Kidney (tissue), 14 donors: ENCODE results near the gene TMTC1. TPM values are rescaled to one million over a fixed set of nuclear protein-coding genes. Genes with fewer than 3 reads are reported as not detected.

Source experiments
- DNase-seq, 5 donors: peaks; one replicate each; pipeline ENCODE4 v3.0.0-alpha.2; 2013 to 2020
- FAIRE-seq: peaks from 2 replicates; lab custom pipeline; 2012; peaks lifted over from hg19 to GRCh38; lab: Jason Lieb, UNC
- H3K27ac ChIP-seq, 2 donors: one replicate each; pipeline ENCODE4 v1.7.0; 2013; ENCODE audit warnings: low read depth in 2 of 2, low read length in 2 of 2, inconsistent platforms in 1 of 2
- H3K27me3 ChIP-seq: one replicate; pipeline ENCODE4 v1.7.1; 2013; ENCODE audit warnings: low read length, inconsistent platforms; ENCODE audit not compliant: control insufficient read depth, insufficient read depth
- H3K36me3 ChIP-seq, 3 donors: one replicate each; pipeline versions ENCODE4 v1.7.0 to v1.7.1; 2013; ENCODE audit warnings: low read length in 3 of 3, control low read depth in 1 of 3, inconsistent platforms in 1 of 3; ENCODE audit not compliant: insufficient read depth in 3 of 3, control insufficient read depth in 2 of 3
- H3K4me1 ChIP-seq, 3 donors: one replicate each; pipeline versions ENCODE4 v1.7.0 to v1.7.1; 2013; ENCODE audit warnings: low read length in 3 of 3, inconsistent platforms in 1 of 3, low read depth in 1 of 3; ENCODE audit not compliant: control insufficient read depth in 2 of 3, insufficient read depth in 2 of 3
- H3K4me3 ChIP-seq, 3 donors: one replicate each; pipeline versions ENCODE4 v1.7.0 to v1.8.1; 2013; ENCODE audit warnings: low read length in 3 of 3, control low read depth in 1 of 3, inconsistent platforms in 1 of 3
- H3K9ac ChIP-seq, 3 donors: one replicate each; pipeline versions ENCODE4 v1.7.0 to v1.7.1; 2013; ENCODE audit warnings: low read length in 3 of 3, control low read depth in 1 of 3, inconsistent platforms in 1 of 3
- H3K9me3 ChIP-seq, 3 donors: one replicate each; pipeline versions ENCODE4 v1.7.0 to v1.7.1; 2013; ENCODE audit warnings: low read length in 3 of 3, control low read depth in 1 of 3, inconsistent platforms in 1 of 3; ENCODE audit not compliant: control insufficient read depth in 2 of 3, insufficient read depth in 1 of 3
- intact Hi-C: fragments of 100-400 bp; cut with DNase I; formaldehyde crosslinking; loops from one replicate; pipeline ENCODE4 v1.11.1; 2022
- polyA plus RNA-seq: library from polyadenylated mRNA; stranded (reverse); fragments of 350-450 nt; fragmentation: Illumina TruSeq; extraction: RNeasy Lipid Tissue Mini Kit (QIAGEN cat#74804); gene quantifications from one replicate; pipeline ENCODE4 v1.2.3, GENCODE V29; 2014; ENCODE audit warnings: low read depth, low replicate concordance; ENCODE audit not compliant: insufficient read depth
- total RNA-seq: library from RNA; stranded (reverse); fragmentation: NEBNext Ultra II Directional; extraction: Animal tissue kit (Norgen Biotek cat#: 25700); gene quantifications from one replicate; pipeline ENCODE4 v1.2.1, GENCODE V29; 2021
- TF ChIP-seq, protein P1 (sequence below): IDR thresholded peaks from 3 replicates; pipeline ENCODE4 v1.5.1; 2012; ENCODE audit warnings: mild to moderate bottlenecking, moderate library complexity, borderline replicate concordance; ENCODE audit not compliant: insufficient read depth; ENCODE audit errors: extremely low read depth
- donor health status: control.
- donor health status: control.
- donor health status: control.
- donor health status: control.
- donor health status: control.
- donor health status: DM: yes; HTN: yes; CAD: no.
- donor health status: Normal renal cell carcinoma (clear cell type).

The TMTC1 gene
- total and polyA plus RNA-seq, 2 donors from 2014 or later: 10.9 to 58.8 TPM

DNA sequence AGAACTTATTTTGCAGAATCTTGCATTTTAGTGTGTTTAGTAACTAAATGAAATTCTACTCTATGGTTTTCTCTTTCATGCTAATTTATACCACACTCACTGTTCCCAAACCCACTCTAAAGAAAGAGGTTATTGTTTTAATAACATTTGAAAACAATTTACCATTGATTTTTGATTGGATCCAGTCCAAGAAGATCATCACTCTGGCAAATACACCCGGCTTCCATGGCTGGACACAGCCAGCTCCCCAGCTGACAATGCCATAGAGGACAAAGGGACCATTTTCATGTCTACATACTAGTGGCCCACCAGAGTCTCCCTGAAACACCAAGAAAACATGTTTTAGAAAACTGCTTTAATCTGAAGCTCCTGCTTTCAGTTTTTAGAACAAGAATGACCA is 328.7 kb downstream of the TMTC1 start:
- TF ChIP-seq, protein P1, sequence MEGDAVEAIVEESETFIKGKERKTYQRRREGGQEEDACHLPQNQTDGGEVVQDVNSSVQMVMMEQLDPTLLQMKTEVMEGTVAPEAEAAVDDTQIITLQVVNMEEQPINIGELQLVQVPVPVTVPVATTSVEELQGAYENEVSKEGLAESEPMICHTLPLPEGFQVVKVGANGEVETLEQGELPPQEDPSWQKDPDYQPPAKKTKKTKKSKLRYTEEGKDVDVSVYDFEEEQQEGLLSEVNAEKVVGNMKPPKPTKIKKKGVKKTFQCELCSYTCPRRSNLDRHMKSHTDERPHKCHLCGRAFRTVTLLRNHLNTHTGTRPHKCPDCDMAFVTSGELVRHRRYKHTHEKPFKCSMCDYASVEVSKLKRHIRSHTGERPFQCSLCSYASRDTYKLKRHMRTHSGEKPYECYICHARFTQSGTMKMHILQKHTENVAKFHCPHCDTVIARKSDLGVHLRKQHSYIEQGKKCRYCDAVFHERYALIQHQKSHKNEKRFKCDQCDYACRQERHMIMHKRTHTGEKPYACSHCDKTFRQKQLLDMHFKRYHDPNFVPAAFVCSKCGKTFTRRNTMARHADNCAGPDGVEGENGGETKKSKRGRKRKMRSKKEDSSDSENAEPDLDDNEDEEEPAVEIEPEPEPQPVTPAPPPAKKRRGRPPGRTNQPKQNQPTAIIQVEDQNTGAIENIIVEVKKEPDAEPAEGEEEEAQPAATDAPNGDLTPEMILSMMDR: no peak
- intact Hi-C loops: no loop called here
- Histone ChIP-seq H3K4me3 (no peak overlapping the region), H3K9ac (no peak overlapping the region), H3K36me3 (no peaks in the 10 kb centered on the region), H3K27ac (no peak overlapping the region), H3K9me3 (no peaks in the 10 kb centered on the region), H3K4me1 (no peaks in the 10 kb centered on the region), H3K27me3 (no peaks in the 10 kb centered on the region)
- DNase-seq (no peak), FAIRE-seq (no peak)

DNA sequence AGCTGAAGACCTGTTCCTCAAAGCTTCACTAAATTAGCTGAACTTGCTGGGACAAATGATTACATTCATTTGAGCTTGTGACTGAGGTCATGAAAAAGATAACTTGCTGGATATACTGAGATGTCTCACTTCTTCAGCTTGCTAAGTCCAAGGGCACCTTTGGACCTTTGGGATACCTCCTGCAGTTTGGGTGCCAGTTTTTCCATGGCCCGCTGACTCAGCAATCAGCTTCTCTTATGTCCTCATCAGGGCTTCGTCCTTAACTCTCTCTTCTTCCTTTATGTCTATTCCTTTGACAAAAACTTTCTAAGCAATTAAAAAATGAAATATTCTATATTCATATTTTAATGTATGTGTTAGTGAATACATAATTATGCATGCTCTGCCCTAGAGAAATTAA is 331.9 kb downstream of the TMTC1 start:
- Histone ChIP-seq H3K27ac (no peak overlapping the region), H3K9ac (no peak overlapping the region), H3K36me3 (no peaks in the 10 kb centered on the region), H3K27me3 (no peaks in the 10 kb centered on the region), H3K4me1 (no peaks in the 10 kb centered on the region), H3K4me3 (no peak overlapping the region), H3K9me3 (no peaks in the 10 kb centered on the region)
- TF ChIP-seq, protein P1: no peak
- no peak for DNase-seq
- intact Hi-C loops: no loop called here
- FAIRE-seq: no peak
